SK-N-SH (cell line): Measurements from ENCODE around the gene ASB17.
"Not testable (repeated sequence)": the region's sequence is repeated elsewhere in the genome, so short reads cannot be mapped to it uniquely, and the experiment has no call there.

Experiments
- FOSL2 ChIP-seq: IDR thresholded peaks from 2 replicates; pipeline ENCODE4 v1.4.0; 2012; ENCODE audit warnings: low read depth, mild to moderate bottlenecking, moderate library complexity, borderline replicate concordance
- FOXM1 ChIP-seq: IDR thresholded peaks from 2 replicates; pipeline ENCODE4 v1.4.0; 2012; ENCODE audit warnings: low read depth, mild to moderate bottlenecking
- TAF1 ChIP-seq: IDR thresholded peaks from 2 replicates; pipeline ENCODE4 v1.6.1; 2012; ENCODE audit warnings: low read depth, mild to moderate bottlenecking, low read length, moderate library complexity, borderline replicate concordance

- not testable (repeated sequence) for TF ChIP-seq FOXM1, TAF1, FOSL2
Measured at GRCh38 chr1:75943037-75943436, 10.8 kb upstream of the ASB17 start.
